Measurements from ENCODE around the gene BCAS3.
A peak's percentile ranks its signal among the peaks of the same experiment; 100 is the strongest.

Gene BCAS3

GRCh38 chr17:61289408-61290385 is 612.0 kb downstream of the BCAS3 start:
- peaks cover 7% of the 10 kb centered on the region for H3K4me1 ChIP-seq (ENCODE audit: control insufficient read depth, insufficient read depth, low read depth, low read length)
- no peak overlapping the region for H2AFZ ChIP-seq (ENCODE audit: low read depth, low read length)
- peak overlapping the region; percentile 74 for H2BK120ac ChIP-seq (ENCODE audit: low read depth, low read length)
- no peak overlapping the region for H3K4me3 ChIP-seq (ENCODE audit: insufficient read depth in 1 of 2, low read depth in 1 of 2, low read length in 2 of 2)
- H3K4ac ChIP-seq (ENCODE audit: low read depth in 1 of 2, low read length in 2 of 2): peak overlapping the region; percentile 60 to 75
- 16% methylated on average over 8 of the region's 10 CpGs for WGBS
- no peak overlapping the region for H2BK15ac ChIP-seq (ENCODE audit: low read depth, poor library complexity, severe bottlenecking)
- H3K14ac ChIP-seq (ENCODE audit: low read length in 2 of 2): no peak overlapping the region
- H3K4me2 ChIP-seq (ENCODE audit: low read length, poor library complexity, severe bottlenecking): no peak overlapping the region
- H2AK5ac ChIP-seq (ENCODE audit: low read length, severe bottlenecking): no peak overlapping the region
- peak; percentile 56 for DNase-seq
- H3K18ac ChIP-seq (ENCODE audit: low read depth in 1 of 2, low read length in 2 of 2): peak overlapping the region; percentile 44 to 77
- no peaks in the 10 kb centered on the region for H3K36me3 ChIP-seq (ENCODE audit: control insufficient read depth in 1 of 2, insufficient read depth in 2 of 2, low read depth in 1 of 2, low read length in 2 of 2)
- H2BK12ac ChIP-seq (ENCODE audit: low read length in 2 of 2): peak overlapping the region; percentile 57 to 66
- H4K8ac ChIP-seq (ENCODE audit: low read length): peak overlapping the region; percentile 79
- no peak overlapping the region for H3K23ac ChIP-seq (ENCODE audit: low read length in 2 of 2)
- H3K27me3 ChIP-seq (ENCODE audit: control insufficient read depth in 1 of 2, insufficient read depth in 1 of 2, low read length in 2 of 2): no peaks in the 10 kb centered on the region
- no peaks in the 10 kb centered on the region for H3K79me1 ChIP-seq (replicated peaks; ENCODE audit: low read length, poor library complexity, severe bottlenecking)
- H4K91ac ChIP-seq (ENCODE audit: low read length): no peak overlapping the region
- H3K9me3 ChIP-seq (ENCODE audit: control insufficient read depth, low read length): no peaks in the 10 kb centered on the region
- H3K27ac ChIP-seq (ENCODE audit: low read length, poor library complexity, severe bottlenecking): no peak overlapping the region
- H2BK5ac ChIP-seq (ENCODE audit: low read depth, low read length, poor library complexity, severe bottlenecking): no peak overlapping the region
- no peak overlapping the region for H3K9ac ChIP-seq (ENCODE audit: low read length)

DNA sequence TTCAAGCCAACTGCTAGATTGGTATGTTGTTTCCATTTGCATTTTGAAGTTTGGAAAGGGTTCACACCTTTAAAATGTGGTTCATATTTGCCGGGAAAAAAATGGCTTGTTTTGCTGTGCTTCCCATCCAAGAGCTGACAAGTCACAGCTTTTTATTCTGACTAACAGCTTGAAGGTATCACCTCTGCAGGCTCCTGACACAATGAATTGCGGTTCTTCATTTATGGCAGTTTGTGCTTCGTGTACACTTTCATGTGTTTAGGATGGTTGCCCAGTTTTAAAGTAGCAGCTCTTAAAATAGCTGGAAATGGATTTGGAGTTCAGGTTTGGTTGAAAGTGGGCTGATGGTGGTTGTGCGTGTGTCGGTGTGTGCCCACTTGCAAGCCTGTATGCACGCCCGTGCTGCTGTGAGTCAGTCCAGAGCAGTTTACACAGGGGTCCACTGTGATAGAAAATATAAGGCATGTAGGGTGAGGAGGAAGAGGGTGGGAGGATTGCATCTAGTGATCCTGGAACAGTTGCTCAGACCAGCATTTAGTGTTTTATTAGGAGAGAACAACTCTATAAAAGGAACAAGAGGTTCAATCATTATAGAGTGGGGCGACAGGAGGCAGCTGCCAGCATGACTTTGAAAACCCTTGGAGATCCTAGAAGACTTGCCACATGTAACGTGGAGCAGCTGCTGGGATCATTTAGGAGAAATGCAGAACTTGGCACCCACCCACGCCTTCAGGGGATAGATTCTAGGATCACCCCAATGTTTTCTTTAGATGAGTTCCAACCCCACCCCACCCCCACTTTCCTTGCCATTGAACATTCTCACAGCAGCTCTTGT is 614.0 kb downstream of the BCAS3 start:
- no peak overlapping the region for H3K4ac ChIP-seq (ENCODE audit: low read depth in 1 of 2, low read length in 2 of 2)
- H4K8ac ChIP-seq (ENCODE audit: low read length): no peak overlapping the region
- H3K36me3 ChIP-seq (ENCODE audit: control insufficient read depth in 1 of 2, insufficient read depth in 2 of 2, low read depth in 1 of 2, low read length in 2 of 2): no peaks in the 10 kb centered on the region
- H3K79me1 ChIP-seq (replicated peaks; ENCODE audit: low read length, poor library complexity, severe bottlenecking): no peaks in the 10 kb centered on the region
- no peak overlapping the region for H3K4me2 ChIP-seq (ENCODE audit: low read length, poor library complexity, severe bottlenecking)
- H4K91ac ChIP-seq (ENCODE audit: low read length): peak overlapping the region; percentile 55
- DNase-seq: peak; percentile 35
- H3K9ac ChIP-seq (ENCODE audit: low read length): no peak overlapping the region
- no peak overlapping the region for H2BK5ac ChIP-seq (ENCODE audit: low read depth, low read length, poor library complexity, severe bottlenecking)
- no peak overlapping the region for H2BK120ac ChIP-seq (ENCODE audit: low read depth, low read length)
- no peak overlapping the region for H2AFZ ChIP-seq (ENCODE audit: low read depth, low read length)
- peaks cover 3% of the 10 kb centered on the region for H3K4me1 ChIP-seq (ENCODE audit: control insufficient read depth, insufficient read depth, low read depth, low read length)
- no peak overlapping the region for H3K27ac ChIP-seq (ENCODE audit: low read length, poor library complexity, severe bottlenecking)
- H2BK12ac ChIP-seq (ENCODE audit: low read length in 2 of 2): peak overlapping the region; percentile 59 to 70
- no peaks in the 10 kb centered on the region for H3K9me3 ChIP-seq (ENCODE audit: control insufficient read depth, low read length)
- H3K18ac ChIP-seq (ENCODE audit: low read depth in 1 of 2, low read length in 2 of 2): peak overlapping the region; percentile 29 to 41
- H2AK5ac ChIP-seq (ENCODE audit: low read length, severe bottlenecking): no peak overlapping the region
- no peaks in the 10 kb centered on the region for H3K27me3 ChIP-seq (ENCODE audit: control insufficient read depth in 1 of 2, insufficient read depth in 1 of 2, low read length in 2 of 2)
- 68% methylated on average over 10 of the region's 10 CpGs for WGBS
- no peak overlapping the region for H3K14ac ChIP-seq (ENCODE audit: low read length in 2 of 2)
- H2BK15ac ChIP-seq (ENCODE audit: low read depth, poor library complexity, severe bottlenecking): no peak overlapping the region
- no peak overlapping the region for H3K23ac ChIP-seq (ENCODE audit: low read length in 2 of 2)
- H3K4me3 ChIP-seq (ENCODE audit: insufficient read depth in 1 of 2, low read depth in 1 of 2, low read length in 2 of 2): no peak overlapping the region

- no peaks in the 10 kb centered on the region for H3K9me3 ChIP-seq (ENCODE audit: control insufficient read depth, low read length)
Observed at GRCh38 chr17:61294286-61294685, 616.6 kb downstream of the BCAS3 start.

GRCh38 chr17:61294777-61295176 is 617.1 kb downstream of the BCAS3 start:
- no peak overlapping the region for H3K14ac ChIP-seq (ENCODE audit: low read length in 2 of 2)
- H3K79me1 ChIP-seq (replicated peaks; ENCODE audit: low read length, poor library complexity, severe bottlenecking): no peaks in the 10 kb centered on the region
- peak overlapping the region; percentile 58 to 67 for H3K18ac ChIP-seq (ENCODE audit: low read depth in 1 of 2, low read length in 2 of 2)
- no peak overlapping the region for H2AK5ac ChIP-seq (ENCODE audit: low read length, severe bottlenecking)
- H3K23ac ChIP-seq (ENCODE audit: low read length in 2 of 2): no peak overlapping the region
- no peak overlapping the region for H3K9ac ChIP-seq (ENCODE audit: low read length)
- H3K27ac ChIP-seq (ENCODE audit: low read length, poor library complexity, severe bottlenecking): no peak overlapping the region
- H4K8ac ChIP-seq (ENCODE audit: low read length): no peak overlapping the region
- no peak overlapping the region for H3K4me3 ChIP-seq (ENCODE audit: insufficient read depth in 1 of 2, low read depth in 1 of 2, low read length in 2 of 2)
- H2AFZ ChIP-seq (ENCODE audit: low read depth, low read length): no peak overlapping the region
- H3K9me3 ChIP-seq (ENCODE audit: control insufficient read depth, low read length): no peaks in the 10 kb centered on the region
- peak overlapping the region; percentile 54 for H2BK15ac ChIP-seq (ENCODE audit: low read depth, poor library complexity, severe bottlenecking)
- H2BK120ac ChIP-seq (ENCODE audit: low read depth, low read length): no peak overlapping the region
- peaks cover 3% of the 10 kb centered on the region for H3K4me1 ChIP-seq (ENCODE audit: control insufficient read depth, insufficient read depth, low read depth, low read length)
- no peak overlapping the region for H2BK5ac ChIP-seq (ENCODE audit: low read depth, low read length, poor library complexity, severe bottlenecking)
- no peak overlapping the region for H3K4me2 ChIP-seq (ENCODE audit: low read length, poor library complexity, severe bottlenecking)
- no peaks in the 10 kb centered on the region for H3K27me3 ChIP-seq (ENCODE audit: control insufficient read depth in 1 of 2, insufficient read depth in 1 of 2, low read length in 2 of 2)
- H3K4ac ChIP-seq (ENCODE audit: low read depth in 1 of 2, low read length in 2 of 2): peak overlapping the region; percentile 20 to 37
- WGBS: 0% methylated on average over 3 of the region's 3 CpGs
- H2BK12ac ChIP-seq (ENCODE audit: low read length in 2 of 2): peak overlapping the region in 1 of 2 experiments; percentile 95
- peak overlapping the region; percentile 73 for H4K91ac ChIP-seq (ENCODE audit: low read length)
- DNase-seq: peak; percentile 83
- H3K36me3 ChIP-seq (ENCODE audit: control insufficient read depth in 1 of 2, insufficient read depth in 2 of 2, low read depth in 1 of 2, low read length in 2 of 2): no peaks in the 10 kb centered on the region

More at GRCh38 chr17:61294286-61294685, 616.6 kb downstream of the BCAS3 start:
- H3K36me3 ChIP-seq (ENCODE audit: control insufficient read depth in 1 of 2, insufficient read depth in 2 of 2, low read depth in 1 of 2, low read length in 2 of 2): no peaks in the 10 kb centered on the region
- H3K23ac ChIP-seq (ENCODE audit: low read length in 2 of 2): no peak overlapping the region
- H3K9ac ChIP-seq (ENCODE audit: low read length): no peak overlapping the region
- H4K8ac ChIP-seq (ENCODE audit: low read length): no peak overlapping the region
- WGBS: 77% methylated on average over 2 of the region's 2 CpGs
- H2BK5ac ChIP-seq (ENCODE audit: low read depth, low read length, poor library complexity, severe bottlenecking): no peak overlapping the region
- no peak overlapping the region for H2BK15ac ChIP-seq (ENCODE audit: low read depth, poor library complexity, severe bottlenecking)
- no peak for DNase-seq
- H2BK12ac ChIP-seq (ENCODE audit: low read length in 2 of 2): peak overlapping the region in 1 of 2 experiments; percentile 95
- no peak overlapping the region for H4K91ac ChIP-seq (ENCODE audit: low read length)
- H2AFZ ChIP-seq (ENCODE audit: low read depth, low read length): no peak overlapping the region
- no peaks in the 10 kb centered on the region for H3K79me1 ChIP-seq (replicated peaks; ENCODE audit: low read length, poor library complexity, severe bottlenecking)
- no peak overlapping the region for H2AK5ac ChIP-seq (ENCODE audit: low read length, severe bottlenecking)
- H2BK120ac ChIP-seq (ENCODE audit: low read depth, low read length): no peak overlapping the region
- no peak overlapping the region for H3K27ac ChIP-seq (ENCODE audit: low read length, poor library complexity, severe bottlenecking)
- H3K4me3 ChIP-seq (ENCODE audit: insufficient read depth in 1 of 2, low read depth in 1 of 2, low read length in 2 of 2): no peak overlapping the region
- no peak overlapping the region for H3K18ac ChIP-seq (ENCODE audit: low read depth in 1 of 2, low read length in 2 of 2)
- no peak overlapping the region for H3K4ac ChIP-seq (ENCODE audit: low read depth in 1 of 2, low read length in 2 of 2)
- H3K14ac ChIP-seq (ENCODE audit: low read length in 2 of 2): no peak overlapping the region
- peaks cover 3% of the 10 kb centered on the region for H3K4me1 ChIP-seq (ENCODE audit: control insufficient read depth, insufficient read depth, low read depth, low read length)
- no peak overlapping the region for H3K4me2 ChIP-seq (ENCODE audit: low read length, poor library complexity, severe bottlenecking)
- H3K27me3 ChIP-seq (ENCODE audit: control insufficient read depth in 1 of 2, insufficient read depth in 1 of 2, low read length in 2 of 2): no peaks in the 10 kb centered on the region

Data from mesenchymal stem cell (in vitro differentiated cells and primary cell).